Measurements from ENCODE around the gene TOX2. TPM values are rescaled to one million over a fixed set of nuclear protein-coding genes. Genes with fewer than 3 reads are reported as not detected.
A peak's percentile ranks its signal among the peaks of the same experiment; 100 is the strongest.

TOX2 gene
- total RNA-seq, 1 donor from 2014 or later: 0.16 TPM

DNA sequence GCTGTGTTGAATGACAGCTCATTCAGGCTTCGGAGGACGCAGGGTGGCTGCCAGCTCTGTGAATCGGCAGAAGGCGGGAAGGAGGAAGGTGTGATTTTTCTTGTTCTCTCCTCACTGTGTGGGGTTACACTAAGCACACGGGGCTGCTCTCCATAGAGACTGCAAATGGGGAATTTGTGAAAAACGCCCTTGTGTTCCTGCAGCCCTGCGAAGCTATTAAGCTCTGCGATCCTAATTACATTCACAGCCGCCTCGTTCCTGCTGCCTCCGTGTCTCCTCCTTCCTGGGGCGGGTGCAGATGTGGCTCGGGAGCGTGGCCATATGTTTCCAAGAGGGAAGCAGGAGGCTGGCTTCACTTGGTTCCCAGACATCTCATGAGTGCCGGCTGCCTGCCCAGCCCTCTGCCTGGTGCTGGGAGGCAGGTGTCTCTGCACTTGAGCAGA, 124.0 kb downstream of the TOX2 start:
- peak overlapping the region; percentile 20 for H3K27ac Mint-ChIP-seq (ENCODE audit: unreplicated experiment)
- no peak overlapping the region for H3K4me3 ChIP-seq (ENCODE audit: insufficient read depth, low read depth, low read length)
- H4K20me1 ChIP-seq (ENCODE audit: insufficient read depth, low read length): peaks cover 5% of the 10 kb centered on the region
- peaks cover 60% of the 10 kb centered on the region for H3K27me3 Mint-ChIP-seq (ENCODE audit: low read depth, unreplicated experiment)
- no peak overlapping the region for H3K9ac ChIP-seq (ENCODE audit: low read length)
- FAIRE-seq (no peak), DNase-seq (ENCODE audit: low read depth) (no peak)
- peaks cover 13% of the 10 kb centered on the region for H3K9me3 Mint-ChIP-seq (ENCODE audit: unreplicated experiment)
- no peaks in the 10 kb centered on the region for H3K4me1 ChIP-seq (ENCODE audit: insufficient read depth, low read length)
- TF ChIP-seq, protein P1, sequence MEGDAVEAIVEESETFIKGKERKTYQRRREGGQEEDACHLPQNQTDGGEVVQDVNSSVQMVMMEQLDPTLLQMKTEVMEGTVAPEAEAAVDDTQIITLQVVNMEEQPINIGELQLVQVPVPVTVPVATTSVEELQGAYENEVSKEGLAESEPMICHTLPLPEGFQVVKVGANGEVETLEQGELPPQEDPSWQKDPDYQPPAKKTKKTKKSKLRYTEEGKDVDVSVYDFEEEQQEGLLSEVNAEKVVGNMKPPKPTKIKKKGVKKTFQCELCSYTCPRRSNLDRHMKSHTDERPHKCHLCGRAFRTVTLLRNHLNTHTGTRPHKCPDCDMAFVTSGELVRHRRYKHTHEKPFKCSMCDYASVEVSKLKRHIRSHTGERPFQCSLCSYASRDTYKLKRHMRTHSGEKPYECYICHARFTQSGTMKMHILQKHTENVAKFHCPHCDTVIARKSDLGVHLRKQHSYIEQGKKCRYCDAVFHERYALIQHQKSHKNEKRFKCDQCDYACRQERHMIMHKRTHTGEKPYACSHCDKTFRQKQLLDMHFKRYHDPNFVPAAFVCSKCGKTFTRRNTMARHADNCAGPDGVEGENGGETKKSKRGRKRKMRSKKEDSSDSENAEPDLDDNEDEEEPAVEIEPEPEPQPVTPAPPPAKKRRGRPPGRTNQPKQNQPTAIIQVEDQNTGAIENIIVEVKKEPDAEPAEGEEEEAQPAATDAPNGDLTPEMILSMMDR (IDR thresholded peaks at IDR 0.05; ENCODE audit: insufficient read depth, low read depth, low read length): no peak
- no peaks in the 10 kb centered on the region for H3K79me2 ChIP-seq (ENCODE audit: insufficient read depth, low read length)
- H3K4me3 Mint-ChIP-seq (ENCODE audit: unreplicated experiment): no peak overlapping the region
- H3K36me3 Mint-ChIP-seq (ENCODE audit: low read depth, unreplicated experiment): peaks cover 5% of the 10 kb centered on the region
- H3K9me3 ChIP-seq (ENCODE audit: insufficient read depth, low read depth, low read length): no peaks in the 10 kb centered on the region
- peaks cover 4% of the 10 kb centered on the region for H3K27me3 ChIP-seq (ENCODE audit: insufficient read depth, low read length)
- peak overlapping the region; percentile 15 for H3K4me2 ChIP-seq (ENCODE audit: low read length)
- no peaks in the 10 kb centered on the region for H3K4me1 Mint-ChIP-seq (ENCODE audit: low read depth, unreplicated experiment)
- H2AFZ ChIP-seq (ENCODE audit: low read depth, low read length): no peak overlapping the region
- H3K36me3 ChIP-seq (ENCODE audit: insufficient read depth, low read length): no peaks in the 10 kb centered on the region
- H3K27ac ChIP-seq (ENCODE audit: low read depth, low read length): no peak overlapping the region

DNA sequence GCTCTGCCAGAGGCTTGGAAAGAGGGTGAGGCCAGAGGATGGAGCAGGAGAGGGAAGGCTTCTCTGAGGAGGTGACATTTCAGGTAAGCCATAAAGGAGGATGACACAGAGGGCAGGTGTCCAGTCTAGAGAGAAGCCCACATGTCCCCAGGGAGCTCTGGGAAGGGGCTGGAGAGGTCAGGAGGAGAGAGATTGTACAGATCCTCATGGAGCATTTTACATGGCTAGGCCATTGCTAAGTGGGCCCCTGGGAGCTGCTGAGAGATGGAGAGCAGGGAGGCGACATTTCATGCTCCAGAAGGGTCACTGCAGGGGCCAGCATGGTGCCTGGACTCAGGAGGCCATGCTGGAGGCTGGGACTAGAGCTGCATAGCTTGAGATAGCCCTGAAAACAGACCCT, 124.5 kb downstream of the TOX2 start:
- Histone ChIP-seq H3K9me3 (ENCODE audit: insufficient read depth, low read depth, low read length) (no peaks in the 10 kb centered on the region), H3K4me1 (ENCODE audit: insufficient read depth, low read length) (no peaks in the 10 kb centered on the region), H4K20me1 (ENCODE audit: insufficient read depth, low read length) (peaks cover under 1% of the 10 kb centered on the region), H2AFZ (ENCODE audit: low read depth, low read length) (no peak overlapping the region), H3K79me2 (ENCODE audit: insufficient read depth, low read length) (no peaks in the 10 kb centered on the region), H3K27me3 (ENCODE audit: insufficient read depth, low read length) (peaks cover 4% of the 10 kb centered on the region), H3K36me3 (ENCODE audit: insufficient read depth, low read length) (no peaks in the 10 kb centered on the region), H3K27ac (ENCODE audit: low read depth, low read length) (no peak overlapping the region), H3K4me3 (ENCODE audit: insufficient read depth, low read depth, low read length) (no peak overlapping the region), H3K9ac (ENCODE audit: low read length) (no peak overlapping the region), H3K4me2 (ENCODE audit: low read length) (no peak overlapping the region)
- FAIRE-seq: no peak
- H3K4me3 Mint-ChIP-seq (ENCODE audit: unreplicated experiment): no peak overlapping the region
- H3K36me3 Mint-ChIP-seq (ENCODE audit: low read depth, unreplicated experiment): peaks cover 5% of the 10 kb centered on the region
- TF ChIP-seq EZH2 (IDR thresholded peaks at IDR 0.05; ENCODE audit: insufficient read depth, low read length): no peak
- TF ChIP-seq, protein P1 (IDR thresholded peaks at IDR 0.05; ENCODE audit: insufficient read depth, low read depth, low read length): no peak
- H3K9me3 Mint-ChIP-seq (ENCODE audit: unreplicated experiment): peaks cover 13% of the 10 kb centered on the region
- H3K27me3 Mint-ChIP-seq (ENCODE audit: low read depth, unreplicated experiment): peaks cover 60% of the 10 kb centered on the region
- DNase-seq (ENCODE audit: low read depth): no peak
- H3K4me1 Mint-ChIP-seq (ENCODE audit: low read depth, unreplicated experiment): no peaks in the 10 kb centered on the region
- peak overlapping the region; percentile 20 for H3K27ac Mint-ChIP-seq (ENCODE audit: unreplicated experiment)

DNA sequence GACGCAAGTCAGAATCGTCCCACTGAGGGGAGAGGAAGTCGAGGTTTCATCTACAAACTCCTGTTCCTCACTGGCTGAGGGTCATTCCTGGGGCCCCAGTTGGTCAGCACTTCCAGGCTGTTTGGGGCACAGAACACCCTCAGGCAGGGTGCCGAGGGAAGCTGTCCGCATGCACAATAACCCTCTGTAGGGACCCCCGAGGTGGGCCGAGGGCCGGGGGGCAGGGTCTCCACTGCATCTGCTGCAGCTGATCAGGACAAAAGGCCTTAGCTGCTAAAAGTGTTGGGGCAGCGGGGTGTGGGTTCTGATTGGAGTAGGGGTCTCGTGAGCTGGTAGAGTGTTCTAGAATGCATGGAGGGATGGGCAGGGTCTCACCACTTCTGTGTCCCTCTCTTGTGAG, 125.1 kb downstream of the TOX2 start:
- Histone ChIP-seq H2AFZ (ENCODE audit: low read depth, low read length) (no peak overlapping the region), H3K27ac (ENCODE audit: low read depth, low read length) (no peak overlapping the region), H3K36me3 (ENCODE audit: insufficient read depth, low read length) (no peaks in the 10 kb centered on the region), H3K27me3 (ENCODE audit: insufficient read depth, low read length) (peaks cover 4% of the 10 kb centered on the region), H3K4me3 (ENCODE audit: insufficient read depth, low read depth, low read length) (no peak overlapping the region), H3K4me2 (ENCODE audit: low read length) (no peak overlapping the region), H3K79me2 (ENCODE audit: insufficient read depth, low read length) (no peaks in the 10 kb centered on the region), H4K20me1 (ENCODE audit: insufficient read depth, low read length) (no peaks in the 10 kb centered on the region), H3K4me1 (ENCODE audit: insufficient read depth, low read length) (no peaks in the 10 kb centered on the region), H3K9me3 (ENCODE audit: insufficient read depth, low read depth, low read length) (no peaks in the 10 kb centered on the region), H3K9ac (ENCODE audit: low read length) (no peak overlapping the region)
- no peak for TF ChIP-seq EZH2 (IDR thresholded peaks at IDR 0.05; ENCODE audit: insufficient read depth, low read length)
- TF ChIP-seq, protein P1 (IDR thresholded peaks at IDR 0.05; ENCODE audit: insufficient read depth, low read depth, low read length): no peak
- DNase-seq (ENCODE audit: low read depth): no peak
- H3K9me3 Mint-ChIP-seq (ENCODE audit: unreplicated experiment): peaks cover 7% of the 10 kb centered on the region
- H3K4me3 Mint-ChIP-seq (ENCODE audit: unreplicated experiment): no peak overlapping the region
- H3K27me3 Mint-ChIP-seq (ENCODE audit: low read depth, unreplicated experiment): peaks cover 58% of the 10 kb centered on the region
- no peak for FAIRE-seq
- H3K4me1 Mint-ChIP-seq (ENCODE audit: low read depth, unreplicated experiment): no peaks in the 10 kb centered on the region
- peaks cover 3% of the 10 kb centered on the region for H3K36me3 Mint-ChIP-seq (ENCODE audit: low read depth, unreplicated experiment)
- no peak overlapping the region for H3K27ac Mint-ChIP-seq (ENCODE audit: unreplicated experiment)
